ENCODE results near the gene P2RY2.

P2RY2 gene

GRCh38 chr11:73218106-73218829 is at the start of gene P2RY2:
Gene P2RY2 (plus strand): TSS chr11:73218281. CDS start chr11:73234160, 15,879 bp downstream.
- Histone ChIP-seq H3K9me3 (ENCODE audit: severe bottlenecking) (no peaks in the 10 kb centered on the region), H3K36me3 (ENCODE audit: low read depth) (no peaks in the 10 kb centered on the region), H3K4me3 (ENCODE audit: severe bottlenecking) (peak within 1 kb of the TSS; percentile 37), H3K4me1 (ENCODE audit: insufficient read depth, poor library complexity, severe bottlenecking) (no peaks in the 10 kb centered on the region), H3K27ac (ENCODE audit: poor library complexity, severe bottlenecking) (peak within 1 kb of the TSS; percentile 3), H3K27me3 (ENCODE audit: insufficient read depth, poor library complexity, severe bottlenecking) (no peaks in the 10 kb centered on the region)
- DNase-seq (ENCODE audit: low spot score): peak; percentile 72
- ATAC-seq (ENCODE audit: low read depth): peak; percentile 83
- TF ChIP-seq CTCF (IDR thresholded peaks at IDR 0.05; ENCODE audit: poor library complexity, severe bottlenecking): peak; percentile 71

- H3K4me1 ChIP-seq (ENCODE audit: insufficient read depth, poor library complexity, severe bottlenecking): no peaks in the 10 kb centered on the region
- no peak for TF ChIP-seq CTCF (IDR thresholded peaks at IDR 0.05; ENCODE audit: poor library complexity, severe bottlenecking)
- no peaks in the 10 kb centered on the region for H3K9me3 ChIP-seq (ENCODE audit: severe bottlenecking)
These were observed 49.0 kb upstream of the P2RY2 start for GRCh38 chr11:73168925-73169579.

GRCh38 chr11:73170140-73170539 is 47.9 kb upstream of the P2RY2 start:
- no peaks in the 10 kb centered on the region for H3K4me1 ChIP-seq (ENCODE audit: insufficient read depth, poor library complexity, severe bottlenecking)
- no peak for ATAC-seq (ENCODE audit: low read depth)
- DNase-seq (ENCODE audit: low spot score): no peak
- no peaks in the 10 kb centered on the region for H3K36me3 ChIP-seq (ENCODE audit: low read depth)
- TF ChIP-seq CTCF (IDR thresholded peaks at IDR 0.05; ENCODE audit: poor library complexity, severe bottlenecking): no peak
- no peaks in the 10 kb centered on the region for H3K9me3 ChIP-seq (ENCODE audit: severe bottlenecking)
- H3K4me3 ChIP-seq (ENCODE audit: severe bottlenecking): no peak overlapping the region
- no peak overlapping the region for H3K27ac ChIP-seq (ENCODE audit: poor library complexity, severe bottlenecking)
- H3K27me3 ChIP-seq (ENCODE audit: insufficient read depth, poor library complexity, severe bottlenecking): no peaks in the 10 kb centered on the region

More at GRCh38 chr11:73168925-73169579, 49.0 kb upstream of the P2RY2 start:
- H3K27me3 ChIP-seq (ENCODE audit: insufficient read depth, poor library complexity, severe bottlenecking): no peaks in the 10 kb centered on the region
- no peak overlapping the region for H3K27ac ChIP-seq (ENCODE audit: poor library complexity, severe bottlenecking)
- H3K36me3 ChIP-seq (ENCODE audit: low read depth): no peaks in the 10 kb centered on the region
- DNase-seq (ENCODE audit: low spot score): no peak
- ATAC-seq (ENCODE audit: low read depth): no peak
- H3K4me3 ChIP-seq (ENCODE audit: severe bottlenecking): no peak overlapping the region

- no peak for TF ChIP-seq CTCF (IDR thresholded peaks at IDR 0.05; ENCODE audit: poor library complexity, severe bottlenecking)
- H3K9me3 ChIP-seq (ENCODE audit: severe bottlenecking): no peaks in the 10 kb centered on the region
- DNase-seq (ENCODE audit: low spot score) (no peak), ATAC-seq (ENCODE audit: low read depth) (no peak)
- H3K27me3 ChIP-seq (ENCODE audit: insufficient read depth, poor library complexity, severe bottlenecking): no peaks in the 10 kb centered on the region
- H3K36me3 ChIP-seq (ENCODE audit: low read depth): no peaks in the 10 kb centered on the region
- H3K4me1 ChIP-seq (ENCODE audit: insufficient read depth, poor library complexity, severe bottlenecking): no peaks in the 10 kb centered on the region
- no peak overlapping the region for H3K27ac ChIP-seq (ENCODE audit: poor library complexity, severe bottlenecking)
- no peak overlapping the region for H3K4me3 ChIP-seq (ENCODE audit: severe bottlenecking)
These were observed 46.5 kb upstream of the P2RY2 start for GRCh38 chr11:73171436-73172161.

All from RWPE2 (cell line).